OCI-LY7 (cell line): ENCODE results near the gene MID1. TPM values are rescaled to one million over a fixed set of nuclear protein-coding genes. Genes with fewer than 3 reads are reported as not detected.

ENCODE experiments used
- BruUV-seq: library from RNA; stranded (reverse); fragments of 400-500 nt; replicated peaks from 2 replicates; lab custom pipeline; 2021; lab: Mats Ljungman, UMichigan
- CTCF ChIA-PET: fragments of 300-600 bp; sonication (Branson Sonifier 250); formaldehyde crosslinking; loops from one replicate; lab custom pipeline; 2022; ENCODE audit warnings: antibody characterized with exemption; ENCODE audit not compliant: unreplicated experiment; lab: Charles Lee
- POLR2A ChIA-PET: fragments of 300-600 bp; sonication (Branson Sonifier 250); formaldehyde crosslinking; loops from one replicate; lab custom pipeline; 2022; ENCODE audit warnings: antibody characterized with exemption; lab: Charles Lee
- DNase-seq: peaks from one replicate; pipeline ENCODE4 v3.0.0-alpha.2; 2015; ENCODE audit warnings: low spot score
- H2AFZ ChIP-seq: fragments of 200-600 bp; sonication (generic), shearing (Covaris generic); 2 replicates; pipeline ENCODE4 v1.6.1; 2014; ENCODE audit warnings: mild to moderate bottlenecking, antibody characterized with exemption, low read length, moderate library complexity
- H3K27ac ChIP-seq: fragments of 200-600 bp; sonication (generic); 2 replicates; pipeline ENCODE4 v1.5.1; 2014; ENCODE audit warnings: mixed run types, low read depth, mild to moderate bottlenecking, moderate library complexity, low read length, inconsistent platforms; ENCODE audit not compliant: poor library complexity, severe bottlenecking
- H3K36me3 ChIP-seq: fragments of 200-600 bp; sonication (generic); 2 replicates; pipeline ENCODE4 v1.6.1; 2014; ENCODE audit warnings: mild to moderate bottlenecking, antibody characterized with exemption, low read length, moderate library complexity, mixed read lengths; ENCODE audit not compliant: insufficient read depth
- H3K4me1 ChIP-seq: fragments of 200-600 bp; sonication (generic); 2 replicates; pipeline ENCODE4 v1.5.1; 2014; ENCODE audit warnings: mild to moderate bottlenecking, low read length; ENCODE audit not compliant: insufficient read depth, poor library complexity, severe bottlenecking
- H3K4me2 ChIP-seq: fragments of 200-600 bp; sonication (generic); 2 replicates; pipeline ENCODE4 v1.6.1; 2014; ENCODE audit warnings: mild to moderate bottlenecking, low read length
- H3K4me3 ChIP-seq: fragments of 200-600 bp; sonication (generic); 2 replicates; pipeline ENCODE4 v1.5.1; 2014; ENCODE audit warnings: mild to moderate bottlenecking, low read depth, low read length; ENCODE audit not compliant: poor library complexity, severe bottlenecking
- H3K79me2 ChIP-seq: fragments of 200-600 bp; sonication (generic); 2 replicates; pipeline ENCODE4 v1.6.1; 2016; ENCODE audit warnings: low read depth, mild to moderate bottlenecking, low read length, moderate library complexity, mixed read lengths; ENCODE audit not compliant: insufficient read depth
- H3K9me2 ChIP-seq: fragments of 200-600 bp; sonication (generic); 2 replicates; pipeline ENCODE4 v1.6.1; 2016; ENCODE audit warnings: mild to moderate bottlenecking, low read length, mixed read lengths; ENCODE audit not compliant: insufficient read depth
- H3K9me3 ChIP-seq: fragments of 200-600 bp; sonication (generic); 2 replicates; pipeline ENCODE4 v1.6.1; 2014; ENCODE audit warnings: mild to moderate bottlenecking, mixed run types, low read length, mixed read lengths
- H4K20me1 ChIP-seq: fragments of 200-600 bp; sonication (generic); 2 replicates; pipeline ENCODE4 v1.6.1; 2014; ENCODE audit warnings: mild to moderate bottlenecking, antibody characterized with exemption, low read length, moderate library complexity, mixed read lengths; ENCODE audit not compliant: insufficient read depth
- CTCF ChIP-seq: fragments of 200-600 bp; sonication (generic); conservative IDR thresholded peaks from 2 replicates; pipeline ENCODE4 v1.5.1; 2014; ENCODE audit warnings: mild to moderate bottlenecking, antibody characterized with exemption, low read length, moderate library complexity, mixed read lengths
- EZH2phosphoT487 ChIP-seq: fragments of 200-600 bp; sonication (generic); IDR thresholded peaks from 2 replicates; pipeline ENCODE4 v1.6.1; 2018; ENCODE audit warnings: low read depth, borderline replicate concordance, mild to moderate bottlenecking, mixed run types, antibody characterized with exemption, low read length, moderate library complexity, mixed read lengths
- intact Hi-C: fragments of 100-400 bp; cut with micrococcal nuclease; formaldehyde crosslinking; loops from one replicate; pipeline ENCODE4 v1.10.0; 2022; ENCODE audit not compliant: unreplicated experiment
- total RNA-seq, 2 experiments: library from RNA; depleted of rRNA in 1 of 2; stranded (reverse); fragments of >200 nt in 1 of 2; shearing (Covaris generic) in 1 of 2; gene quantifications; 2 replicates each; pipeline ENCODE4 v1.2.3, GENCODE V29; 2014 to 2022

Gene MID1
- total RNA-seq, 2 experiments from 2014 or later, result 0.76 to 1.0 TPM

GRCh38 chrX:10507181-10507580 lies 113.2 kb downstream of the MID1 start:
- H2AFZ ChIP-seq, result no peak overlapping the region
- TF ChIP-seq EZH2phosphoT487 (no peak), CTCF (no peak)
- H3K4me1 ChIP-seq, result no peaks in the 10 kb centered on the region
- no TSS peak for BruUV-seq
- no peak for DNase-seq
- H3K4me3 ChIP-seq, result no peak overlapping the region
- H3K36me3 ChIP-seq, result no peaks in the 10 kb centered on the region
- no peaks in the 10 kb centered on the region for H3K9me2 ChIP-seq
- intact Hi-C loops, result no loop called here
- POLR2A ChIA-PET, result no interaction called here
- no peak overlapping the region for H3K4me2 ChIP-seq
- H3K27ac ChIP-seq, result no peak overlapping the region
- CTCF ChIA-PET, result no interaction called here
- no peaks in the 10 kb centered on the region for H3K79me2 ChIP-seq
- no peaks in the 10 kb centered on the region for H4K20me1 ChIP-seq
- no peaks in the 10 kb centered on the region for H3K9me3 ChIP-seq

GRCh38 chrX:10506781-10507180 lies 113.6 kb downstream of the MID1 start:
- H3K27ac ChIP-seq, result no peak overlapping the region
- no peak for TF ChIP-seq CTCF
- no peak for TF ChIP-seq EZH2phosphoT487

GRCh38 chrX:10505726-10506125 lies 114.7 kb downstream of the MID1 start:
- H3K27ac ChIP-seq, result no peak overlapping the region
- no peak for TF ChIP-seq CTCF
- no peak for TF ChIP-seq EZH2phosphoT487
- H2AFZ ChIP-seq, result no peak overlapping the region
- H3K9me3 ChIP-seq, result no peaks in the 10 kb centered on the region
- BruUV-seq, result no TSS peak
- intact Hi-C loops, result no loop called here
- no peaks in the 10 kb centered on the region for H3K4me1 ChIP-seq
- no peak overlapping the region for H3K4me3 ChIP-seq
- no peaks in the 10 kb centered on the region for H3K36me3 ChIP-seq
- CTCF ChIA-PET, result no interaction called here
- no peaks in the 10 kb centered on the region for H4K20me1 ChIP-seq
- H3K4me2 ChIP-seq, result no peak overlapping the region
- POLR2A ChIA-PET, result no interaction called here
- no peak for DNase-seq
- H3K79me2 ChIP-seq, result no peaks in the 10 kb centered on the region
- no peaks in the 10 kb centered on the region for H3K9me2 ChIP-seq

More at GRCh38 chrX:10506781-10507180, 113.6 kb downstream of the MID1 start:
- Histone ChIP-seq H4K20me1 (no peaks in the 10 kb centered on the region), H3K79me2 (no peaks in the 10 kb centered on the region), H3K4me3 (no peak overlapping the region), H3K4me1 (no peaks in the 10 kb centered on the region), H3K4me2 (no peak overlapping the region), H3K9me3 (no peaks in the 10 kb centered on the region), H3K9me2 (no peaks in the 10 kb centered on the region), H2AFZ (no peak overlapping the region), H3K36me3 (no peaks in the 10 kb centered on the region)
- POLR2A ChIA-PET, result no interaction called here
- DNase-seq, result no peak
- no TSS peak for BruUV-seq
- CTCF ChIA-PET, result no interaction called here
- intact Hi-C loops, result no loop called here
